Lower leg skin (tissue), 3 donors: ENCODE results near the gene GJB2.

Experiments
- CTCF ChIP-seq, 3 donors: fragments of 450-650 bp; IDR thresholded peaks; one replicate each; pipeline ENCODE4 v1.5.1; 2016; ENCODE audit warnings: antibody characterized with exemption in 3 of 3, mild to moderate bottlenecking in 3 of 3, moderate library complexity in 2 of 3
- POLR2A ChIP-seq, 2 donors: fragments of 450-650 bp; IDR thresholded peaks; one replicate each; pipeline ENCODE4 v1.6.1; 2016 to 2017; ENCODE audit warnings: antibody characterized with exemption in 2 of 2, mild to moderate bottlenecking in 1 of 2, moderate library complexity in 1 of 2

- TF ChIP-seq POLR2A (IDR thresholded peaks at IDR 0.05) (no peak), CTCF (IDR thresholded peaks at IDR 0.05) (no peak)
Measured at GRCh38 chr13:20165417-20166257, 27.1 kb downstream of the GJB2 start.
